Measurements from ENCODE around the gene RIC8B.

Gene RIC8B

GRCh38 chr12:106861984-106862916 is 87.8 kb downstream of the RIC8B start:
- no peaks in the 10 kb centered on the region for H3K36me3 ChIP-seq (ENCODE audit: control insufficient read depth, insufficient read depth, low read length)

GRCh38 chr12:106863189-106863588 is 88.7 kb downstream of the RIC8B start:
- H3K4me3 ChIP-seq (ENCODE audit: low read depth, low read length): no peak overlapping the region
- H3K9ac ChIP-seq (ENCODE audit: low read depth, low read length): no peak overlapping the region
- no peaks in the 10 kb centered on the region for H3K27me3 ChIP-seq (ENCODE audit: control insufficient read depth, insufficient read depth, low read length)
- H3K4me1 ChIP-seq (ENCODE audit: control insufficient read depth, insufficient read depth, low read length): peaks cover 15% of the 10 kb centered on the region
- H3K36me3 ChIP-seq (ENCODE audit: control insufficient read depth, insufficient read depth, low read length): no peaks in the 10 kb centered on the region
- H3K9me3 ChIP-seq (ENCODE audit: control insufficient read depth, insufficient read depth, low read length): no peaks in the 10 kb centered on the region

More at GRCh38 chr12:106861984-106862916, 87.8 kb downstream of the RIC8B start:
- Histone ChIP-seq H3K9me3 (ENCODE audit: control insufficient read depth, insufficient read depth, low read length) (no peaks in the 10 kb centered on the region), H3K27me3 (ENCODE audit: control insufficient read depth, insufficient read depth, low read length) (no peaks in the 10 kb centered on the region), H3K4me1 (ENCODE audit: control insufficient read depth, insufficient read depth, low read length) (peaks cover 15% of the 10 kb centered on the region), H3K9ac (ENCODE audit: low read depth, low read length) (no peak overlapping the region), H3K4me3 (ENCODE audit: low read depth, low read length) (no peak overlapping the region)

- peaks cover 15% of the 10 kb centered on the region for H3K4me1 ChIP-seq (ENCODE audit: control insufficient read depth, insufficient read depth, low read length)
- no peak overlapping the region for H3K9ac ChIP-seq (ENCODE audit: low read depth, low read length)
- no peaks in the 10 kb centered on the region for H3K27me3 ChIP-seq (ENCODE audit: control insufficient read depth, insufficient read depth, low read length)
- no peaks in the 10 kb centered on the region for H3K36me3 ChIP-seq (ENCODE audit: control insufficient read depth, insufficient read depth, low read length)
- H3K4me3 ChIP-seq (ENCODE audit: low read depth, low read length): no peak overlapping the region
- H3K9me3 ChIP-seq (ENCODE audit: control insufficient read depth, insufficient read depth, low read length): no peaks in the 10 kb centered on the region
Observed at GRCh38 chr12:106865683-106866082, 91.2 kb downstream of the RIC8B start.

GRCh38 chr12:106866426-106867080 is 92.1 kb downstream of the RIC8B start:
- Histone ChIP-seq H3K27me3 (ENCODE audit: control insufficient read depth, insufficient read depth, low read length) (no peaks in the 10 kb centered on the region), H3K36me3 (ENCODE audit: control insufficient read depth, insufficient read depth, low read length) (no peaks in the 10 kb centered on the region), H3K9me3 (ENCODE audit: control insufficient read depth, insufficient read depth, low read length) (no peaks in the 10 kb centered on the region), H3K4me3 (ENCODE audit: low read depth, low read length) (no peak overlapping the region), H3K9ac (ENCODE audit: low read depth, low read length) (no peak overlapping the region), H3K4me1 (ENCODE audit: control insufficient read depth, insufficient read depth, low read length) (peaks cover 15% of the 10 kb centered on the region)

GRCh38 chr12:106867651-106868050 is 93.2 kb downstream of the RIC8B start:
- H3K9me3 ChIP-seq (ENCODE audit: control insufficient read depth, insufficient read depth, low read length): no peaks in the 10 kb centered on the region
- H3K4me1 ChIP-seq (ENCODE audit: control insufficient read depth, insufficient read depth, low read length): peaks cover 13% of the 10 kb centered on the region
- H3K36me3 ChIP-seq (ENCODE audit: control insufficient read depth, insufficient read depth, low read length): no peaks in the 10 kb centered on the region
- H3K4me3 ChIP-seq (ENCODE audit: low read depth, low read length): no peak overlapping the region
- H3K9ac ChIP-seq (ENCODE audit: low read depth, low read length): no peak overlapping the region
- H3K27me3 ChIP-seq (ENCODE audit: control insufficient read depth, insufficient read depth, low read length): no peaks in the 10 kb centered on the region

- peaks cover 13% of the 10 kb centered on the region for H3K4me1 ChIP-seq (ENCODE audit: control insufficient read depth, insufficient read depth, low read length)
- H3K9ac ChIP-seq (ENCODE audit: low read depth, low read length): no peak overlapping the region
- H3K4me3 ChIP-seq (ENCODE audit: low read depth, low read length): no peak overlapping the region
- H3K27me3 ChIP-seq (ENCODE audit: control insufficient read depth, insufficient read depth, low read length): no peaks in the 10 kb centered on the region
- H3K9me3 ChIP-seq (ENCODE audit: control insufficient read depth, insufficient read depth, low read length): no peaks in the 10 kb centered on the region
- H3K36me3 ChIP-seq (ENCODE audit: control insufficient read depth, insufficient read depth, low read length): no peaks in the 10 kb centered on the region
Observed at GRCh38 chr12:106868982-106869700, 94.7 kb downstream of the RIC8B start.

GRCh38 chr12:106870116-106870515 is 95.6 kb downstream of the RIC8B start:
- H3K4me1 ChIP-seq (ENCODE audit: control insufficient read depth, insufficient read depth, low read length): peaks cover 8% of the 10 kb centered on the region
- H3K27me3 ChIP-seq (ENCODE audit: control insufficient read depth, insufficient read depth, low read length): no peaks in the 10 kb centered on the region
- H3K9ac ChIP-seq (ENCODE audit: low read depth, low read length): no peak overlapping the region
- H3K36me3 ChIP-seq (ENCODE audit: control insufficient read depth, insufficient read depth, low read length): no peaks in the 10 kb centered on the region
- H3K4me3 ChIP-seq (ENCODE audit: low read depth, low read length): no peak overlapping the region
- no peaks in the 10 kb centered on the region for H3K9me3 ChIP-seq (ENCODE audit: control insufficient read depth, insufficient read depth, low read length)

- Histone ChIP-seq H3K36me3 (ENCODE audit: control insufficient read depth, insufficient read depth, low read length) (no peaks in the 10 kb centered on the region), H3K9ac (ENCODE audit: low read depth, low read length) (no peak overlapping the region), H3K9me3 (ENCODE audit: control insufficient read depth, insufficient read depth, low read length) (no peaks in the 10 kb centered on the region), H3K4me3 (ENCODE audit: low read depth, low read length) (no peak overlapping the region), H3K27me3 (ENCODE audit: control insufficient read depth, insufficient read depth, low read length) (no peaks in the 10 kb centered on the region), H3K4me1 (ENCODE audit: control insufficient read depth, insufficient read depth, low read length) (no peaks in the 10 kb centered on the region)
Observed at GRCh38 chr12:106871477-106871876, 97.0 kb downstream of the RIC8B start.

GRCh38 chr12:106873983-106874382 is 99.5 kb downstream of the RIC8B start:
- Histone ChIP-seq H3K4me1 (ENCODE audit: control insufficient read depth, insufficient read depth, low read length) (no peaks in the 10 kb centered on the region), H3K9ac (ENCODE audit: low read depth, low read length) (no peak overlapping the region), H3K9me3 (ENCODE audit: control insufficient read depth, insufficient read depth, low read length) (no peaks in the 10 kb centered on the region), H3K27me3 (ENCODE audit: control insufficient read depth, insufficient read depth, low read length) (no peaks in the 10 kb centered on the region), H3K36me3 (ENCODE audit: control insufficient read depth, insufficient read depth, low read length) (no peaks in the 10 kb centered on the region), H3K4me3 (ENCODE audit: low read depth, low read length) (no peak overlapping the region)

- Histone ChIP-seq H3K4me1 (ENCODE audit: control insufficient read depth, insufficient read depth, low read length) (no peaks in the 10 kb centered on the region), H3K9ac (ENCODE audit: low read depth, low read length) (no peak overlapping the region), H3K36me3 (ENCODE audit: control insufficient read depth, insufficient read depth, low read length) (no peaks in the 10 kb centered on the region), H3K4me3 (ENCODE audit: low read depth, low read length) (no peak overlapping the region), H3K9me3 (ENCODE audit: control insufficient read depth, insufficient read depth, low read length) (no peaks in the 10 kb centered on the region), H3K27me3 (ENCODE audit: control insufficient read depth, insufficient read depth, low read length) (no peaks in the 10 kb centered on the region)
Observed at GRCh38 chr12:106878804-106879203, 104.3 kb downstream of the RIC8B start.

- Histone ChIP-seq H3K4me1 (ENCODE audit: control insufficient read depth, insufficient read depth, low read length) (no peaks in the 10 kb centered on the region), H3K27me3 (ENCODE audit: control insufficient read depth, insufficient read depth, low read length) (no peaks in the 10 kb centered on the region), H3K36me3 (ENCODE audit: control insufficient read depth, insufficient read depth, low read length) (no peaks in the 10 kb centered on the region), H3K9ac (ENCODE audit: low read depth, low read length) (no peak overlapping the region), H3K4me3 (ENCODE audit: low read depth, low read length) (no peak overlapping the region), H3K9me3 (ENCODE audit: control insufficient read depth, insufficient read depth, low read length) (no peaks in the 10 kb centered on the region)
Observed at GRCh38 chr12:106879612-106880011, 105.1 kb downstream of the RIC8B start.
